Hepatic stellate cell (primary cell): ENCODE results near the gene SLC37A1.

Experiments used
- DNase-seq: peaks from one replicate; pipeline ENCODE4 v3.0.0; 2011; ENCODE audit warnings: low spot score

Gene SLC37A1

GRCh38 chr21:42545317-42545716, 31.7 kb downstream of the SLC37A1 start:
- DNase-seq: no peak

GRCh38 chr21:42545745-42546144, 32.1 kb downstream of the SLC37A1 start:
- DNase-seq: no peak

- no peak for DNase-seq
Observed at GRCh38 chr21:42546433-42546832, 32.8 kb downstream of the SLC37A1 start.

GRCh38 chr21:42547001-42547905, 33.6 kb downstream of the SLC37A1 start:
- no peak for DNase-seq

- no peak for DNase-seq
Observed at GRCh38 chr21:42547906-42548365, 34.3 kb downstream of the SLC37A1 start.

- no peak for DNase-seq
Observed at GRCh38 chr21:42548687-42549406, 35.2 kb downstream of the SLC37A1 start.

- DNase-seq: no peak
Observed at GRCh38 chr21:42550817-42551216, 37.2 kb downstream of the SLC37A1 start.

- no peak for DNase-seq
Observed at GRCh38 chr21:42552407-42553336, 39.0 kb downstream of the SLC37A1 start.

- no peak for DNase-seq
Observed at GRCh38 chr21:42553435-42553834, 39.8 kb downstream of the SLC37A1 start.

- no peak for DNase-seq
Observed at GRCh38 chr21:42554251-42554961, 40.8 kb downstream of the SLC37A1 start.

- DNase-seq: no peak
Observed at GRCh38 chr21:42555756-42556438, 42.2 kb downstream of the SLC37A1 start.

- no peak for DNase-seq
Observed at GRCh38 chr21:42556476-42556875, 42.8 kb downstream of the SLC37A1 start.

- DNase-seq: no peak
Observed at GRCh38 chr21:42556960-42557359, 43.3 kb downstream of the SLC37A1 start.

GRCh38 chr21:42557420-42557819, 43.8 kb downstream of the SLC37A1 start:
- no peak for DNase-seq

- no peak for DNase-seq
Observed at GRCh38 chr21:42558368-42558767, 44.7 kb downstream of the SLC37A1 start.

- no peak for DNase-seq
Observed at GRCh38 chr21:42558846-42559245, 45.2 kb downstream of the SLC37A1 start.

- no peak for DNase-seq
Observed at GRCh38 chr21:42559326-42559725, 45.7 kb downstream of the SLC37A1 start.

- DNase-seq: no peak
Observed at GRCh38 chr21:42560517-42561179, 47.0 kb downstream of the SLC37A1 start.

- no peak for DNase-seq
Observed at GRCh38 chr21:42561762-42562650, 48.4 kb downstream of the SLC37A1 start.
